Globus pallidus (tissue), 1 donor: ENCODE measurements around the gene EGFR.

ENCODE experiments used
- DNase-seq: peaks from one replicate; pipeline ENCODE4 v3.0.0-alpha.2; 2015; ENCODE audit warnings: low spot score

Gene EGFR

GRCh38 chr7:55018361-55019190 is at the start of gene EGFR:
TSS of gene EGFR (plus strand) at chr7:55019017. CDS start at chr7:55019278, 261 bp downstream.
- DNase-seq: peak; percentile 56

GRCh38 chr7:54969208-54969967 is 49.4 kb upstream of the EGFR start:
- no peak for DNase-seq

- DNase-seq: no peak
These were observed 46.0 kb upstream of the EGFR start for GRCh38 chr7:54972733-54973294.

GRCh38 chr7:54978364-54979116 is 40.3 kb upstream of the EGFR start:
- no peak for DNase-seq

- no peak for DNase-seq
These were observed 38.3 kb upstream of the EGFR start for GRCh38 chr7:54980521-54980920.

- no peak for DNase-seq
These were observed 36.9 kb upstream of the EGFR start for GRCh38 chr7:54981913-54982312.

- no peak for DNase-seq
These were observed 33.1 kb upstream of the EGFR start for GRCh38 chr7:54985426-54986330.

- DNase-seq: no peak
These were observed 32.1 kb upstream of the EGFR start for GRCh38 chr7:54986716-54987115.

- DNase-seq: no peak
These were observed 31.0 kb upstream of the EGFR start for GRCh38 chr7:54987772-54988171.

GRCh38 chr7:54988516-54988915 is 30.3 kb upstream of the EGFR start:
- DNase-seq: no peak

GRCh38 chr7:54989453-54990225 is 29.2 kb upstream of the EGFR start:
- DNase-seq: no peak

GRCh38 chr7:54991341-54991740 is 27.5 kb upstream of the EGFR start:
- no peak for DNase-seq

GRCh38 chr7:54992871-54993475 is 25.8 kb upstream of the EGFR start:
- no peak for DNase-seq

GRCh38 chr7:54995166-54995565 is 23.7 kb upstream of the EGFR start:
- DNase-seq: no peak

- no peak for DNase-seq
These were observed 23.0 kb upstream of the EGFR start for GRCh38 chr7:54995610-54996363.

- DNase-seq: no peak
These were observed 22.4 kb upstream of the EGFR start for GRCh38 chr7:54996391-54996790.

GRCh38 chr7:55004579-55004978 is 14.2 kb upstream of the EGFR start:
- DNase-seq: no peak

GRCh38 chr7:55005241-55005851 is 13.5 kb upstream of the EGFR start:
- no peak for DNase-seq

- no peak for DNase-seq
These were observed 12.3 kb upstream of the EGFR start for GRCh38 chr7:55006499-55006898.
